OCI-LY7 (cell line): ENCODE results near the gene CACTIN.

Experiments
- EZH2phosphoT487 ChIP-seq: fragments of 200-600 bp; sonication (generic); IDR thresholded peaks from 2 replicates; pipeline ENCODE4 v1.6.1; 2018; ENCODE audit warnings: low read depth, borderline replicate concordance, mild to moderate bottlenecking, mixed run types, antibody characterized with exemption, low read length, moderate library complexity, mixed read lengths
- TF ChIP-seq, protein P1 (sequence below): fragments of 200-600 bp; sonication (generic); conservative IDR thresholded peaks from 2 replicates; pipeline ENCODE4 v1.5.1; 2014; ENCODE audit warnings: mild to moderate bottlenecking, antibody characterized with exemption, low read length, moderate library complexity, mixed read lengths

DNA sequence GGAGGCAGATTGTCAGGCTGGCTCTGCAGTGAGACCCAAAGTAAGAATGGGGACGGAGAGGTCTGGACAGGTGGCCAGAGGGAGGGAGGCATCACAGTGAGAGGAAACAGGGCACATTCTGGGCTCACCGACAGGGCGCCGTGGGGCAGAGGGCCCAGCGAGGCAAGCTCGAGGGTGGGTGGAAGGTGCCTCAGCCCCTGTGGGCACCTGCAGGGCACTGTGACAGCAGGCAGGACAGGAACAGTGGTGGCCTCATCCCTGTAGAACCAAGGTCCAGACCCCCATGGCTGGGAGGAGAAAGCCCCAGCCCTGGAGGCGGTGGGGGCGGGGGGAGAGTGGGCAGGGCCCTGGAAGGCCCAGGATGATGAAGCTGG lies 46.0 kb upstream of the CACTIN start:
- TF ChIP-seq, protein P1, sequence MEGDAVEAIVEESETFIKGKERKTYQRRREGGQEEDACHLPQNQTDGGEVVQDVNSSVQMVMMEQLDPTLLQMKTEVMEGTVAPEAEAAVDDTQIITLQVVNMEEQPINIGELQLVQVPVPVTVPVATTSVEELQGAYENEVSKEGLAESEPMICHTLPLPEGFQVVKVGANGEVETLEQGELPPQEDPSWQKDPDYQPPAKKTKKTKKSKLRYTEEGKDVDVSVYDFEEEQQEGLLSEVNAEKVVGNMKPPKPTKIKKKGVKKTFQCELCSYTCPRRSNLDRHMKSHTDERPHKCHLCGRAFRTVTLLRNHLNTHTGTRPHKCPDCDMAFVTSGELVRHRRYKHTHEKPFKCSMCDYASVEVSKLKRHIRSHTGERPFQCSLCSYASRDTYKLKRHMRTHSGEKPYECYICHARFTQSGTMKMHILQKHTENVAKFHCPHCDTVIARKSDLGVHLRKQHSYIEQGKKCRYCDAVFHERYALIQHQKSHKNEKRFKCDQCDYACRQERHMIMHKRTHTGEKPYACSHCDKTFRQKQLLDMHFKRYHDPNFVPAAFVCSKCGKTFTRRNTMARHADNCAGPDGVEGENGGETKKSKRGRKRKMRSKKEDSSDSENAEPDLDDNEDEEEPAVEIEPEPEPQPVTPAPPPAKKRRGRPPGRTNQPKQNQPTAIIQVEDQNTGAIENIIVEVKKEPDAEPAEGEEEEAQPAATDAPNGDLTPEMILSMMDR: no peak
- TF ChIP-seq EZH2phosphoT487: no peak
